GM12878 (cell line): ENCODE results near the gene DPEP1. TPM values are rescaled to one million over a fixed set of nuclear protein-coding genes. Genes with fewer than 3 reads are reported as not detected.

Source experiments
- ATF7 ChIP-seq: fragments of 450-650 bp; IDR thresholded peaks from 2 replicates; pipeline ENCODE4 v1.6.1; 2016; ENCODE audit warnings: low read depth, mild to moderate bottlenecking
- BHLHE40 ChIP-seq, 2 experiments: fragments of 450-650 bp in 1 of 2; IDR thresholded peaks; 2 replicates each; pipeline ENCODE4 v1.6.1; 2011 to 2017; ENCODE audit warnings: low read depth in 2 of 2, borderline replicate concordance in 1 of 2, improper control_type of control experiment in 1 of 2, low read length in 1 of 2, mild to moderate bottlenecking in 1 of 2
- CREM ChIP-seq: IDR thresholded peaks from 2 replicates; pipeline ENCODE4 v1.6.1; 2014; ENCODE audit warnings: antibody characterized with exemption, low read depth
- CUX1 ChIP-seq: IDR thresholded peaks from 2 replicates; pipeline ENCODE4 v1.6.1; 2012; ENCODE audit warnings: improper control_type of control experiment, low read depth, low read length; ENCODE audit not compliant: insufficient replicate concordance
- E4F1 ChIP-seq: fragments of 450-650 bp; IDR thresholded peaks from 2 replicates; pipeline ENCODE4 v1.6.1; 2018; ENCODE audit warnings: borderline replicate concordance, mild to moderate bottlenecking; ENCODE audit not compliant: partially characterized antibody
- ETV6 ChIP-seq, 2 experiments: fragments of 450-650 bp in 1 of 2; IDR thresholded peaks in 1 of 2; conservative IDR thresholded peaks in 1 of 2; 2 replicates each; pipeline ENCODE4 v1.6.1; 2014; ENCODE audit warnings: antibody characterized with exemption in 1 of 2, borderline replicate concordance in 1 of 2, low read depth in 1 of 2, mild to moderate bottlenecking in 1 of 2, moderate library complexity in 1 of 2
- HDAC2 ChIP-seq: fragments of 200-600 bp; sonication (generic); IDR thresholded peaks from 2 replicates; pipeline ENCODE4 v1.6.1; 2017
- HDGF ChIP-seq: fragments of 450-650 bp; IDR thresholded peaks from 2 replicates; pipeline ENCODE4 v1.6.1; 2016; ENCODE audit warnings: antibody characterized with exemption
- MYB ChIP-seq: fragments of 150-350 bp; IDR thresholded peaks from 2 replicates; pipeline ENCODE4 v1.6.1; 2014; ENCODE audit warnings: mild to moderate bottlenecking, low read depth, low read length, borderline replicate concordance
- NR2F1 ChIP-seq: fragments of 450-650 bp; conservative IDR thresholded peaks from 2 replicates; pipeline ENCODE4 v1.6.1; 2017; ENCODE audit warnings: mild to moderate bottlenecking
- RELA ChIP-seq: fragments of 450-650 bp; IDR thresholded peaks from 2 replicates; pipeline ENCODE4 v1.8.0; 2014; ENCODE audit warnings: borderline replicate concordance; ENCODE audit not compliant: partially characterized antibody
- SMAD1 ChIP-seq: fragments of 450-650 bp; IDR thresholded peaks from 2 replicates; pipeline ENCODE4 v1.6.1; 2018; ENCODE audit warnings: mild to moderate bottlenecking, low read depth; ENCODE audit not compliant: partially characterized antibody
- SMC3 ChIP-seq: IDR thresholded peaks from 2 replicates; pipeline ENCODE4 v1.6.1; 2011; ENCODE audit warnings: low read length, improper control_type of control experiment, borderline replicate concordance
- SPI1 ChIP-seq: IDR thresholded peaks from 2 replicates; pipeline ENCODE4 v1.6.1; 2011; ENCODE audit warnings: low read depth, mild to moderate bottlenecking, low read length, moderate library complexity, borderline replicate concordance; ENCODE audit not compliant: insufficient read depth
- SUPT20H ChIP-seq: IDR thresholded peaks from 2 replicates; pipeline ENCODE4 v1.6.1; 2011; ENCODE audit warnings: low read depth, mild to moderate bottlenecking, low read length, moderate library complexity, borderline replicate concordance; ENCODE audit not compliant: control insufficient read depth
- SUZ12 ChIP-seq: fragments of 200-600 bp; sonication (generic); IDR thresholded peaks from one replicate; pipeline ENCODE4 v1.6.1; 2018; ENCODE audit warnings: antibody characterized with exemption, mild to moderate bottlenecking; ENCODE audit not compliant: unreplicated experiment
- TCF3 ChIP-seq: IDR thresholded peaks from 2 replicates; pipeline ENCODE4 v1.6.1; 2012; ENCODE audit warnings: low read depth, mild to moderate bottlenecking, low read length, borderline replicate concordance; ENCODE audit not compliant: insufficient read depth
- TCF7 ChIP-seq: IDR thresholded peaks from 2 replicates; pipeline ENCODE4 v1.6.1; 2014; ENCODE audit warnings: antibody characterized with exemption, borderline replicate concordance
- ZNF207 ChIP-seq: fragments of 450-650 bp; IDR thresholded peaks from 2 replicates; pipeline ENCODE4 v1.6.1; 2014; ENCODE audit warnings: antibody characterized with exemption, mild to moderate bottlenecking, borderline replicate concordance
- ZNF24 ChIP-seq: fragments of 450-650 bp; IDR thresholded peaks from 2 replicates; pipeline ENCODE4 v1.6.1; 2017; ENCODE audit warnings: antibody characterized with exemption, mild to moderate bottlenecking
- polyA plus RNA-seq, 11 experiments: library from polyadenylated mRNA; depleted of rRNA in 4 of 11; unstranded in 6 of 11; stranded (reverse) in 5 of 11; fragments of >200 nt; fragmentation: Nextera tagmentation in 4 of 11; fragmentation: Illumina TruSeq in 1 of 11; extraction: Ambion mirVana in 4 of 11; extraction: Trizol in 1 of 11; gene quantifications; 1 replicate in 1 of 11; 2 replicates in 10 of 11; pipeline versions ENCODE4 v1.2.1 to v1.2.3, GENCODE V29; 2011 to 2016; ENCODE audit warnings: inconsistent platforms in 2 of 11, missing spikeins in 2 of 11, low read depth in 1 of 11
- total RNA-seq, 4 experiments: library from RNA; depleted of rRNA in 3 of 4; stranded (reverse); fragments of >200 nt in 3 of 4; fragmentation: Illumina TruSeq in 1 of 4; extraction: Trizol in 1 of 4; gene quantifications; 2 replicates each; pipeline versions ENCODE4 v1.2.1 to v1.2.3, GENCODE V29; 2013 to 2021

The DPEP1 gene
- total and polyA plus RNA-seq, 10 of the 15 experiments (the other 5 are each of a cell fraction or from before 2014, with no cell fraction given), result not detected

GRCh38 chr16:89686520-89687091 is 73.2 kb downstream of the DPEP1 start, which contains the start of gene CDK10 (continued):
- TF ChIP-seq CUX1 (no peak), NR2F1 (no peak), ZNF207 (peak; percentile 60; the same call in 1 of the 2 replicates), HDAC2 (0 out of 2 replicates have a peak, but pooled peaks have one; percentile 71), TCF7 (no peak), SMAD1 (no peak), TCF3 (no peak), RELA (no peak), SUZ12 (no peak), SMC3 (no peak), ATF7 (no peak), CREM (no peak), E4F1 (peak; percentile 92), MYB (no peak), SPI1 (no peak), ETV6 (conservative IDR thresholded peaks at IDR 0.05 in 1 of 2, IDR thresholded peaks at IDR 0.05 in 1 of 2; ENCODE audit: borderline replicate concordance in 1 of 2, low read depth in 1 of 2) (no peak), HDGF (no peak), SUPT20H (no peak), ZNF24 (no peak), BHLHE40 (IDR thresholded peaks at IDR 0.05; ENCODE audit: borderline replicate concordance in 1 of 2, low read depth in 2 of 2, low read length in 1 of 2) (peak; percentile 63 to 95; a peak in 3 of 4 replicates)
